ENCODE results near the gene OGT.
"Not testable (repeated sequence)": the region's sequence is repeated elsewhere in the genome, so short reads cannot be mapped to it uniquely, and the experiment has no call there.

- TF ChIP-seq CTCF, POLR2A (IDR thresholded peaks at IDR 0.05): not testable (repeated sequence)
Observed at GRCh38 chrX:71495979-71496378, 36.9 kb upstream of the OGT start.
